Colon (tissue), 2 donors: ENCODE data around the gene MAN2C1.
"Not testable (repeated sequence)": the region's sequence is repeated elsewhere in the genome, so short reads cannot be mapped to it uniquely, and the experiment has no call there.

Experiments used
- FAIRE-seq: peaks from 2 replicates; lab custom pipeline; 2012; peaks lifted over from hg19 to GRCh38; lab: Jason Lieb, UNC
- donor health status: control.
- donor health status: control.

Gene MAN2C1

DNA sequence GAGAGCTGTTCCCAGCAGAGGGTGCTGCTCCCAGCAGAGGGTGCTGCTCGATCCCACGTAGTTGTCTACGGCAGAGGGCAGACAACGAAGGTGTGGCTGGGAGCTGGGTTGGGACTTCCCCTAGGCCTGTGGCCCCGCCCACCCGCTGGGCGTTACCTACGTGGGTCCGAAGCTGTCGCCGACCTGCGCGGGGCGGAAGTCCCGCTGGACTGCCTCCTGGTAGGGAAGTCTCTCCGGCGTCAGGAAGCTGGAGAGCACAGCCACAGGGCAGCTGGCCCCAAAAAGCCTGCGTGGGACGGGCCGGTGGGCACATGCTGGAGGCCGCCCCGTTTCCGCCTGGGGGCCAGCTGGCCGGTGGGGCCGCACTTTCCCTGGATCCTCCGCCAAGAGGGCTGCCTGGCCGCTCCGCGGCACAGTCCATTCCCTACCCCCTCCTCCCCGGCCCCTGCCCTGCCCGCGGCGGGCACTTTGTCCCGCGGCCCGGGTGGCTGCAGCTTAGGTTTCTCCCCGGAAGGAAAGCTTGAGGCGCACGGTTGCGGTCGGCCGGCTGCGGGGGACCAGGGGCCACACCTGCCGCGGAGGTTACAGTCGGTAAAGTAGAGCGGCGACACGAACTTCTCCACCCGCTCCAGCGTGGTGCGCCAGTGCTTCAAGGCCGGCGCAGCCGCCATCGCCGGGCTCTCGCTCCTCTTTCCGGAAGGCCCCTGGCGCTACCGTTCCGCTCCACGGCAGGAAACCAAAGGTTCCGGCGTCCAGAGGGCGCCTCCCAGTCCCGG, at the start of gene MAN2C1:
Gene MAN2C1 (minus strand): TSS at position 695 of the 776 bp plus-strand sequence. CDS start 24 bp downstream, at position 671.
- FAIRE-seq = no peak

DNA sequence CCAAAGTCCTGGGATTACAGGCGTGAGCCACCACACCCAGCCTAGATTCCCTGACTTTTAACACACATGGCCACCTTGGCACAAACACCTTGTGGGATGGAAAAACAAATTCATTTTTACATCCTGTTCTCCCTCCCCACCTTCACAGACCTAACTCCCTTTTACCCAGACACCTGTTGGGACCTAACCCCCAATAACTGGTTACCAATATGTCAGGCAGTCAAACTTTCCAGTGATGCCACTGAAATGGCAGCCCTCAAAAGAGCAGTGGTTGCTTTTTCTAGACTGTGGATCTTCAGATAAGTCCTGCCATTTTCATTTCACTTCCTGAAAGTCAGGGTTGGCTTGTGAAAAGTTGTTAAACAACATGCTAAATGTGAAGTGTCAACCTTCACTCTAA, 48.2 kb upstream of the MAN2C1 start:
- no peak for FAIRE-seq

DNA sequence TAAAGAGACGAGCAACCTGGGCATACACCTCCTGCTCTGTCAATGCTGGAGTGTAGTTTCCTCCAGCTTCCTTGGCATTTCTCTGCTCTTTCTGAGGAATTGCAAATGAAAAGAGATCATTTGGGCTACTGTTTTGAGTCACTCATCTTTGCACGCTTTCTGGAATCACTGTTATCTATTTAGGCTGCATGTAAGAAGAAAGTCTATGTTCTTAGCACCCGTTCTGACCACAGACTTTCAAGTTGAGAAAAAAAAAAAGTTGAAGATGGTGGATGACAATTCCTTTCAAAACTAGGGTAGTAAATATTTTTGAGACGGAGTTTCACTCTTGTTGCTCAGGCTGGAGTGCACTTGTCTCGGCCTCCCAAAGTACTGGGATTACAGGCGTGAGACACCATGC, 41.8 kb upstream of the MAN2C1 start:
- FAIRE-seq = no peak

DNA sequence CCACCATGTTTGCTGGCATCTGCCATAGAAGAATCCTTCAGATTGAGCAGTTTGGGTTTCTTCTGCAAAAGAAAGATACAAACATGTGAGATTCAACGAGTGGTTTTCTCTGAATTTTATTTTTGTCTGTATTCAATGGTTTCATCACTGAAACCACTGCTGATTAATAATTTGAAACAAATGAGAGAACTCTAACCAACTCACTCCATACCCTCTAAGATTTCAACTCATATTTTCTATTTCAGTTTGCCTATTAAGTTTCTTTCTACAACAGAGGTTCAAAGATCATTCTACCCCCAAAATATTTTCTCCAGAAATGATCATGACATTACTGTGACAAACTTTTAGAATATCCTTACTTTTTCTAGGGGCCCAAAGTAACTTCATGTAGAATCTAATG, 38.7 kb upstream of the MAN2C1 start:
- no peak for FAIRE-seq

DNA sequence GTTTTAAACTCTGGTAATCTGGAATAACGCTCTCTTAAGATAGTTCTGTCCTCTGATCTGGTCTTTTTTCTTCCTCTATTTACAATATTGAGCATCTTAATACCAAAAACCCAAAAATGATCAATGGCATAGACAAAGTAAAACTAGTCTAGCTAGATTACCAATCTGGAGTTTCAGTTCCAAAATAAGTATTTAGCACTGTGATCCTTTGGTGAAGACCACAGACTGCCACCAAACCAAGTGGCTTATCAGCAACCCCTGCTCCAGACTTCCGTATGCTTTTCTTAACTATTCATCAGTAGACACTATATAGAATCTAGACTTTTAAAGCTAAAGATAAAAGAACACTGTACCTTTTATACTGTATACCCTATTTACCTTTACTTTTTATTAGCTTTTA, 35.5 kb upstream of the MAN2C1 start:
- FAIRE-seq = no peak

DNA sequence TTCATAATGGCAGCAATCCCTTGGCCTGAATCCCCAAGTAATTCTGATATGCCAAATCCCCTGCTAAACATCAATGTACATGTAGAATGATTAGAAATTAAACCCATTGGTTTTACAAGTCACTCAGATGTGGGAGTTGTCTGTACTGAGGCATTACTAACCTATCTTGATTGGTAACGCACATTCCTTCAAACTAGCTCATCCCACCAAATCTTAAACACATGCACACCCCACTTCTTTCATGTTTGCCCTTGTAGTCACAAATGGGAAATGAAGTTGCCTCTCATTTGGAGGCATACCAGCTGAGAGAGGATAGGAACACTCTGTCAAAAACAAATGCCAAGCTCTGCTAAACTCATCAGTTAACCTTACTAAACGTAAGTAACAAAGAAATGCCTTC, 29.1 kb upstream of the MAN2C1 start:
- FAIRE-seq = no peak

DNA sequence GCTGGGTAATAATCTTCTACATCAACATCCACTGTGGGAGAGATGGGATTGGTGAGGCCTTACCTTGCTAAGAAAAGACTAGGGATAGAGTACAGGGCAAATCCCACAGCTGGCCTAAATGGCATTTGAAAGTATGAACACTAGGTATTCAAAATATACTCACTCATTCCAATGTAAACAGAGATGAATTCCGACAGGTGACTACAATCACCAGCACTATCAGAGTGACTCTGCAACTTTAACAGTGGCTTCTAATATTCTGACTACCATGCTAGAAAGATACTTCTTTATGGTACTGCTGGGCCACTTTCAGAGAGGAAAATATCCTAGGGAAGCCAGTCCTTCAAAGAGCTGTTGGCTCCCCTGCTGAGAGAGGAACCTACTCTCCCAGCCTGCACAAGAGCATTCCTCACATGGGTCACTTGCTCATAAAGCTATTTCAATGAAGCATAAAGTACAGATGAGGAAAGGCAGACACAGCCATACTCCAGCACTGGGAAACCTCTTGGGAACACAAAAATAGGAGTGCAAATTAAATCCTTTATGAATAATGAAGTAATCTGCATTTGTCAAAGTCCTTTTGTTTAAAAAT, 21.5 kb upstream of the MAN2C1 start:
- FAIRE-seq = no peak

DNA sequence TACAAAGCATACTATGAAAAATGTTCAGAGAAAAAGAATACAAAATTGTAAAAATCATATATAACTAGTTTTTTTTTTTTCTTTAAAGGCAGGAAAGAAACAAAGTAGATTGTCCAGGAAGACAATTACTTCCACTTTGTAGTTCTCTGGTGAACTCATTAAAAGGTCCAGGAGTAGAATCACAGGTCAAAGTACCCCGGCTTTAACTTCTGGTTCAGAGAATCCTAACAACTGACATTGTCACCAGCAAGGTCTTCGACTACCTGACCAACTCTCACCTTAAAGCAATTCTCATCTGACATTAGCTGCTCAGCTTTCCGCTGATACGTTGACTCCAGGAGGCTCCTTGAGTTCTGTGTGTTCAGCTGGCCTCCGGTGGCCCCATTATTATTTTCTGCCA, 15.6 kb upstream of the MAN2C1 start:
- not testable (repeated sequence) for FAIRE-seq

DNA sequence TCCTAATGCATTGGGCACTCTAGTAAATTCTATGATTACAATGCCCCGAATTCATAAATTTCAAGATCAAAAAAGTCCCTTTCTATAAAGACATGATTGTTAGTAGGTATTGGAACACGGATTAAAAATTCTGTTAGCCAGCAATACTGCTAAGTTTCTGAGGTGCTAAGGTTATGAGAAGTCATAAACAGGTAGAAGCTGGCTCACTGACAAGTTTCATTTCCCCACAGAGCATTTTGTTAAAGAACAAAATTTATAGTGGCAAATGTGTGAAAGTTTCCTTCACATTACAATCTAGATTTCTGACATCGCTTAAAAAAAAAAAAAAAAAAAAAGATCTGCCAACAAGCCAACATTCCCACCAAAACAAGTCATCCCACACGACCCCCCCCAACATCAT, 12.4 kb upstream of the MAN2C1 start:
- FAIRE-seq = no peak

DNA sequence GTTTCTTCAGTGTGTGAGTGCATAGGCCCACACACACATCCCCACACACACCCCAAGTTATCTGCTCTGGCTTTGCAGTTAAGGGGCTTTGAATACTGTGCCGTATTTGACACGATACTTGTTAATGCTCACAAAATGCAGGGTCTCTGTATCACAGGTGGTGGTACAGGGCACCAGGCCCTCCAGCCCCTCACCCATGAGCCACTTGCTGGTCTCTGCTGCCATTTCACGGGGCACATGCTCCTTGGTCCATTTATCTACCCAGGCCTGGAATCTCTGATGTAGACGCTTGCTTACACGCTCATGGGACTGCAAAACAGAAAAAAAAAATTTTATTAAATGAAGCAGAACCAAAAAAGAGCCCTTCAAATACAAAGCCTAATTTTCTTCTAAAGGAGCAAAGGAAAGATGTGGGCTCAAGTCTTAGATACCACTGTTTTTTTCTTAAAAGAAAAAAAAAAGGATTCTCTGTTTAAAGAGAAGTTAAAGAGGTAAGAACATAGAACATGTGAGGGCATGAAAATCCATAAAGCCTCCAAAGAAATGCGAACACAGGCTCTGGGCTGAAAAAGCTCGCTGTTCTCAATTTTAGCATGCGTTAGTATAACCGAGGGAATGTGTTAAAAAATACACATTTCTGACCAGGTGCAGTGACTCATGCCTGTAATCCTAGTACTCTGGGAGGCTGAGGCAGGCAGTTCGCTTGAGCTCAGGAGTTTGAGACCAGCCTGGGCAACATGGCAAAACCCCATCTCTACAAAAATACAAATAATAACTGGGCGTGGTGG, 3.7 kb upstream of the MAN2C1 start:
- FAIRE-seq = no peak

DNA sequence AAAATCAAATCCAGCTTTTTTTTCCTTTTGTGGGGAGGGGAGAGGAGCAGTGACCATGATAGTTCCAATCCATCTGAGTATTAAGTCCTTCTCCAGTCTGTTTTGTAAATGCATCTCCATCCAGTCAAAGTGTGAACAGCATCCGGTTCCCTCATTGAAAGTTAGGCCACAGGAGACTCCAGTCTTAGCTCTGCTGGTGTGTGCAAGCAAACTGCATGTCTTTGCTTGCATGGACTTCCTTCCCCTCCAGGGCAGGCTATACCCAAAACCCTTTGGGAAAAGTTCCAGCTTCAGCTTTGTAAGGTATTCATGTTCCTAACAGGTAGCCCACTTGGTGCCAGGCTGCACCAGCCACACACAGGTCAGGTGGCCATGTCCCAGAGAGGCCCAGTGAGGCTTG, 3.1 kb upstream of the MAN2C1 start:
- no peak for FAIRE-seq

DNA sequence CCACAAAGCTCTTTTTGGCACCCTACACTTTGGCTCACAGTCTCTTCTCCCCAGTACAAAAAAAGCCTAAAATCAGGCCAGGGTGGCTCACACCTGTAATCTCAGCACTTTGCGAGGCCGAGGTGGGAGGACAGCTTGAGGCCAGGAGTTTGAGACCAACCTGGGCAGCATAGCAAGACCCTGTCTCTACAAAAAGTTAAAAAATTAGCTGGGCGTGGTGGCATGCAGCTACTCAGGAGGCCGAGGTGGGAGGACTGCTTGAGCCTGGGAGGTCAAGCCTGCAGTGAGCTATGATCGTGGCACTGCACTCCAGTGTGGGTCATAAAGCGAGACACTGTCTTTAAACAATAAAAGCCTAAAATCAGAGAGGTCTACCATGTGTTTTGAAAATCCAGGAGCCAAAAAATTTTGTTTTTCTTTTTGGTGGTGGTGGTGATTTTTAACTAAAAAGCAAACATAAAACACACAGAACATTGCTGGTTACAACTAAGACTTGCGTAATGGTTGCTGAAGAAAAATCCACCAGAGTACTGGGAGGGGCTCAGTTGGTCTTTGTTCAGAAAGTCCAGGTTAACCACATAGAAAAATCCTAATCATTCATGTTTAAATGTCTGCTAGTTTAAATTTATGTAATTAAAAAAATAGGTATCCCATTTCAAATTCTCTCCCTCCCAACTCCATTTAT, 1.6 kb upstream of the MAN2C1 start:
- no peak for FAIRE-seq

DNA sequence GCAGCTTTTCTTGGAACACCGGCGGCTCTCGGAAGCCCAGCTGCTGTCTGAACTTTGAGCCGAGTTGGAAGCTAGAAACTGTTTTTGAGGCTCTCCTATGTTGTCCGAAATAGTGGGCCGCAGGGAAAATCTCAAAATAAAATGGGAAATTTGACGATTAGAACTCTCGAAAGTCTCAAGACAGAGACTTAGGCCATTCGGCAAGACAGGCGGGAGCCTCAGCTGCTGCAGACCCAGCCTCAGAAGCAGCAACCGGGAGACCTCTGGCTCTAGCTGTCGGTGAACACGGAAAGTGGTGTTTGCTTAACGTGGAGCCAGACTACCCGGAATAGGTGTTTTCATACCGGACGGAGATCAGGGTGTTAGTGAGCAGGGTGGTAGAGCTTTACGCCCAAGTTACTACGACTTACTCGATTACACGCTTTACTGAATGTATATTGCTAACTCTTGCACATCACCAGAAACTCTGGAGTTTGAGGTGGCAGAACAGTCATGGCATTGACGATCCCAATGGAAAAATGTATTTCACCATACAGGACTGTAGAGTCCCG, 357 bp upstream of the MAN2C1 start:
- no peak for FAIRE-seq

DNA sequence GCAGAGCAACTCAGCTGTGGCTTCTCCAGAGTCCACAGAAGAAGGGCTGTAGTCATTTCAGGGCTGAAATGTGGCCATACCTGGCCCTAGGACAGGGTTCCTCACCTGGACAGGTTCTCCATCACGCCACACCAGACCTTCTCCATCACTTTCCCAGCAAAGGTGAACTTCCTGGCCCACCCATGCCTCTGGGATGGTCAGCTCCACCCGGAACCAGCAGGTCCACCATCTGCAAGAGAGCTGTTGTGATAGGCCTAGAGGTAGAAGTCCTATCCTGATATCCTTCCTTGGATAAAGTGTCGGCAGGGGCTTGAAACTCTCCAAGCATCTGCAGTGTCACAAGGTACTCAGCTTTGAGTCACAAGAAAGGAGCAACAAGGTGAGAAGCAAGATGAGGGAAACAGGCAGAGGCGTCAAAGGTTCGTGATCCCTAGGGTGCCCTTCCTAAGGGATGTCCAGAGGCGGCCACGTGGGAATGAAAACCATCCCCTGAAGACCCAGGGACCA, 948 bp downstream of the MAN2C1 start:
- no peak for FAIRE-seq

DNA sequence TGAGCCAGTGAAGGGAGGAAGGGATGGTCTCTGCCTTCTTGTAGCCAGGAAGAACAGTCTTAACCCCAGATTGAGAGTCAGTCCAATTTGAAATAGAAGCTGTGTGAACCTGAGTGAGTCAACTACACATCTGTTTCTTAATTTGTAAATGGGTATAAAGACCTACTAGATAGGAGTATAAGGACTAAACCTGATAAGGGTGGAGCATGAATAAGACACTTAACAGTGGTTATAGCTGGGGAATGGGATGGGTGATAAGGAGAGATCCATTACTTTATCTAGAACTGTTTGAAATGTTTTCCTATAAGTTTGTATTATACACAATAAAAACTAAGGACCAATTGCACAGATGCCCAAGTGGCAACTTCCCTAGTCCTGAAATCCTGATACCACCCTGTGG, 1.4 kb downstream of the MAN2C1 start:
- FAIRE-seq = no peak

DNA sequence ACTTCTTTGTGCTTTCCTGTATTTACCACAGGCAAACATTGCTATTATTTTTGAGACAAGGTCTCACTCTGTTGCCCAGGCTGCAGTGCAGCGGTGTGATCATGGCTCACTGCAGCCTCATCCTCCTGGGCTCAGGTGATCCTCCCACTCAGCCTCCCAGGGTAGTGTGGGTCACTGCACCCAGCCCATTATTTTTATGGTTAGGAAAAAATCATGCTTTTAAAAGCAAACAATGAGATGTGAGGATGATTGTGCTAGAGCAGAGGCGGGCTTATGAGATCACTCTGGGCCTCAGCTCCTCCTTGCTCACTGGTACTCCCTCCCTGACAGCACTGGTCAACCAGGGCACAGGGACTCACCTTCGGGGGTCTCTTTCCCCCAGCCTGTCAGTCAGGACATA, 2.2 kb downstream of the MAN2C1 start:
- no peak for FAIRE-seq

DNA sequence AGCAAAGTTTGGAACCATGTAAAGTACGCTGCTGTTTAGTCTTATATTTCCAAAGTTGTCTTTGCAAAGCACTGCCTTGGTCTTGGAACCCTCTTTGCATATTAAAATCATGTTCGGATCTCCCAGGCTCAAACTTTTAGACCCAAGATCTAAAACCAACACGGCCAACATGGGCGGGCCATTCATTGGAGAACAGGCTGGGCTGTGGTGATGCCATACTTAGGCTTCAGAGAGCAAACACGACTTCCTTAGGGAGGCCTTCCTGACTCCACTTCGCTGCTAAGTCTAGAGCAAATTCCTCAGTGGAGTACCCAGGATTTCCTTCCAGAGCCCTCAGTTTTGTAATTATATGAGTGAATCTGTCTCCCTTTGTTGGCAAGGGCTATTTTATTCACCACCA, 3.5 kb downstream of the MAN2C1 start:
- FAIRE-seq = no peak

DNA sequence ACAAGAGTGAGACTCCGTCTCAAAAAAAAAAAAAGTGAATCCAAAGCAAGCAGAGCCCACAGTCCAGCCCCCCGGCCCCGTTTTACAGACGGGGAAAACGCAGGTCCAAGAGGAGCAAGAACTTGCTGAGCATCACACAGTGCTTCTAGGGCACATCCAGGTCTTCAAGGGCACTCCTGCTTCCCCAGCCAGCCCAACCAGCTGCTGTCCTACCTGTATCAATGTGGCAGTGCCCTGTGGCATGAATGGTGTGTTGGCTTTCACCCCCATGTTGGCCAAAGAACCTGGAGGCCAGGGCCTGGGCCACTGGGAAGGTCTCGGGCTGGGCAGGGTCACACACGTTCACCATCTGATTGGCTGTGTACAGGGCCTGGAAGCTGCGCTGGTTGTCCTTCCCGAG, 4.6 kb downstream of the MAN2C1 start:
- FAIRE-seq = no peak

DNA sequence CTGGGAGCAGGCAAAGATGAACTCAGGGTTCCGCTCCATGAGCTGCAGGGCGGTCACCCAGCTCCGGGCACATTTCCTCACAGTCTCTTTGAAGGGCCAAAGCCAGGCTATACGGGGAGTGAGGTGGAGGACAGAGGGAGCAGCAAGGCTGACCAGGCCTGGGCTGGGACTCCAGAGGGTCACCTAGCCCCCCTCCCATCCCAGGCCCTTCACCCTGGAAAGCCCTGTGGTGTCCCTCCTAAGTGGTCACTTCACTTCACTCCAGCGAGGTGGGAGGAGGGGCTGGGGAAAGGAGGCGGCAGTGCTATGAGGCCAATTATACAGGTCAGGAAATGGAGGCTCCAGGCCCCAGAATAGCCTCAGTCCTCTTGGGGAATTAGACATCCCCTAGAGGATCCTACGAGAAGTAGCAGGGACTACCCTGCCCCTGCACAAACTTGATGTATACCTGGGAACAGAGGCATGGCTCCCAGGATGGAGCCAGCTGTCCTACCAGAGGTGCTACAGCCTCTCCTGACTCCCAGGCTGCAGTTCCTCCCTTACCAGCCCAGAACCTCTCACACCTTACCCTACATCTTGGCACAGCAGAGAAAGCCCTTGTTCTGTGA, 5.7 kb downstream of the MAN2C1 start:
- no peak for FAIRE-seq

DNA sequence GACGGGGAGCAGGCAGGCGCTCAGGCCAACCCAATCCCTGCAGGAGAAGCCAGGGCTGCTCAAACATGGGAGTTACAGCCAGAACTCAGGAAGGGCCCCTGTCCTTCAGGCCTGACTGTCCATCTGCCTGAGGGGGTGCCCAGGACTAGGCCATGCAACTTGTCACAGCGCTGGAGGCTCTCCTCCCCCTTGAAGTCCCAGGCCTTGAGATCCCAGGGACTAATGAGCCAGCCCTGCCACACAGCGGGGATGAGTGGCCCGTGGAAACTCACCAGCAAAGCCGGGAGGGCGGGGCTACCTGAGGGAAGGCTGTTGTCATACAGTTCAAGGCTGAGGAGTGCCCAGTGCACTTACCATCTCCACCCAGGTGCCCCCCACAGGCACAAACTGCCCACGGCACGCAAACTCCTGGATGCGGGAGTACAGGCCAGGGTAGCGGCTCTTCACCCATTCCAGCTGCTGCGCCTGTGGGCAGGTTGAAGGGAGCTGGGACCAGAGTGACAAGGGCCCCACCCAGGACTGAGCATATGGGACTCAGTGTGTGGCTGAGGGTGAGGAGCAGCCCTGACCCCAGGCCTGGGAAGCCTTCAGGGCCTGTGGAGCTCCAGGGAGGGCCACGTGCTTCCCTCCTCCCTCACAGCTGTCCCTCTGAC, 6.3 kb downstream of the MAN2C1 start:
- FAIRE-seq = no peak

DNA sequence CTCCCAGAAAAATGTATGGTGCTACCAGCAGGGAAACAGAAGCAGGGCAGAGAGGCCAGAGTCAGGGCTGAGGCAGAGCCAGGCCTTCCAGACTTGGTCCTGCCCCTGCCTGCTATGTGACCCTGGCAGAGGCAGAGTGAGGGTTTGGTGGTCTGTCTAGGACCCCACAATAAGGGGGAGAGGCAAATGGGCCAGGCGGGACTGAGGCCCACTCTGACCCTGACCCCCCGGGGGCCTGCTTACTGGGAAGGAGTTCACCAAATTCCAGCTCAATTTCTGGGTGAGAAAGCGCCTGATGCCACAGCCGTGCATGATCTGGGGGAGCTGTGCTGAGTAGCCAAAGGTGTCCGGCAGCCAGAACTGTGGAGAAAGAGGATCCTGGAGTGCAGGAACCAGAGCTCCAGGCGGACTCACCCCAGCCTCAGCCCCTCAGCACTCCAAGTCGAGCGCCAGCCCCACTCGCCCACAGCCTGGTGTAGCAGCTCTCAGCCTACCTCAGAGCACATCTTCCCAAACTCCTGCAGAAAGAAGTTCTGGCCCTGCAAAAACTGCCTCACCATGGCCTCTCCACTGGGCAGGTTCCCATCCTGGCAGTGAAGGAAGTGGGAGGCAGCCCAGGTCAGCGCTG, 6.9 kb downstream of the MAN2C1 start:
- FAIRE-seq = no peak
